ENCODE results near the gene TCHP.

DNA sequence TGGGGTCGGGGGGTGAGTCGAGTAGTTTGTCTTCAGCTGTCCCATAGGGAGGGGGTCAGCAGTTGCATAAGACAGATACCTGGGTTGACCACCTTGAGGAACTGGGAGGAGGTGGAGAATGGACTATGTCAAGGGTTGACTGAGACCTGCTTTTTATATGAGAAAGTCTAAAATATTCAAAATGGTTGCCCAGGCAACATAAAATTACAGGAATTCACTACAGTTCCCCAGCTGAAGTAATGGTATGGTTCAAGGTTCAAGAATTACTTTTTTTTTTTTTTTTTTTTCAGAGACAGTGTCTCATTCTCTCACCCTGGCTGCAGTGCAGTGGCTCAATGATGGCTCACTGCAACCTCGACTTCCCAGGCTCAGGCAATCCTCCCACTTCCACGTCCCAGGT, 5.1 kb upstream of the TCHP start:
- TF ChIP-seq GATA2 (IDR thresholded peaks at IDR 0.05; ENCODE audit: low read depth, low read length), result no peak
- no peak for TF ChIP-seq GATA3 (IDR thresholded peaks at IDR 0.05; ENCODE audit: low read depth, low read length)

Data from SH-SY5Y (cell line).